ENCODE data around the gene RCBTB1. TPM values are rescaled to one million over a fixed set of nuclear protein-coding genes. Genes with fewer than 3 reads are reported as not detected.
A peak's percentile ranks its signal among the peaks of the same experiment; 100 is the strongest.

The RCBTB1 gene
- total RNA-seq, 1 donor from 2014 or later, result 22.6 TPM

DNA sequence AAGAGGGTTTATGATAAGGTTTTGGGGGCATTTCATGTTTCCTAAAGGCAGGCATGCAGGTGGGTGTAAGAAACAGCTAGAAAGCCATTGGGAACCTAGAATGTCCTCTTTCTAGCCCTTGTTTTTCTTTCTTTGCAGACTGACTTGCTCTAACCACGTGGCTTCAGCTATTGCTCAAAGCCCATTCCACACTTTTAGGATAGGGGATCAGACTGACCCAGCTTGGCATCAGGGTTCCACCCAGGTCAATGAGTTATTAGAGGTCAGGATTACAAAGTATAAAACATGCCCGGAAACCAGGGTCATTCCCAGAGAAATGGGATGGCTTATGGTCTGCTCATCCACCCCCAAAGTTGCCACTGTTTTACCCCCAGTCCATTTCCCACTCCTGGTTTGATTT, 72.8 kb downstream of the RCBTB1 start:
- Mint-ChIP-seq H3K27me3 (no peaks in the 10 kb centered on the region), H3K4me3 (no peak overlapping the region), H3K27ac (no peak overlapping the region), H3K36me3 (ENCODE audit: low read depth) (peaks cover 88% of the 10 kb centered on the region), H3K4me1 (peaks cover 2% of the 10 kb centered on the region), H3K9me3 (no peaks in the 10 kb centered on the region)
- POLR2A ChIA-PET, result interaction anchor here (2.6 kb wide), 1 partner anchor 17 kb away, joined by 15 read pairs; the partner anchor contains the start of gene PHF11
- TF ChIP-seq, protein P1, sequence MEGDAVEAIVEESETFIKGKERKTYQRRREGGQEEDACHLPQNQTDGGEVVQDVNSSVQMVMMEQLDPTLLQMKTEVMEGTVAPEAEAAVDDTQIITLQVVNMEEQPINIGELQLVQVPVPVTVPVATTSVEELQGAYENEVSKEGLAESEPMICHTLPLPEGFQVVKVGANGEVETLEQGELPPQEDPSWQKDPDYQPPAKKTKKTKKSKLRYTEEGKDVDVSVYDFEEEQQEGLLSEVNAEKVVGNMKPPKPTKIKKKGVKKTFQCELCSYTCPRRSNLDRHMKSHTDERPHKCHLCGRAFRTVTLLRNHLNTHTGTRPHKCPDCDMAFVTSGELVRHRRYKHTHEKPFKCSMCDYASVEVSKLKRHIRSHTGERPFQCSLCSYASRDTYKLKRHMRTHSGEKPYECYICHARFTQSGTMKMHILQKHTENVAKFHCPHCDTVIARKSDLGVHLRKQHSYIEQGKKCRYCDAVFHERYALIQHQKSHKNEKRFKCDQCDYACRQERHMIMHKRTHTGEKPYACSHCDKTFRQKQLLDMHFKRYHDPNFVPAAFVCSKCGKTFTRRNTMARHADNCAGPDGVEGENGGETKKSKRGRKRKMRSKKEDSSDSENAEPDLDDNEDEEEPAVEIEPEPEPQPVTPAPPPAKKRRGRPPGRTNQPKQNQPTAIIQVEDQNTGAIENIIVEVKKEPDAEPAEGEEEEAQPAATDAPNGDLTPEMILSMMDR (IDR thresholded peaks at IDR 0.05), result no peak
- CTCF ChIA-PET, result no interaction called here
- ATAC-seq (ENCODE audit: low read depth) (no peak), DNase-seq (no peak)
- intact Hi-C loops (cut with micrococcal nuclease), result no loop called here

DNA sequence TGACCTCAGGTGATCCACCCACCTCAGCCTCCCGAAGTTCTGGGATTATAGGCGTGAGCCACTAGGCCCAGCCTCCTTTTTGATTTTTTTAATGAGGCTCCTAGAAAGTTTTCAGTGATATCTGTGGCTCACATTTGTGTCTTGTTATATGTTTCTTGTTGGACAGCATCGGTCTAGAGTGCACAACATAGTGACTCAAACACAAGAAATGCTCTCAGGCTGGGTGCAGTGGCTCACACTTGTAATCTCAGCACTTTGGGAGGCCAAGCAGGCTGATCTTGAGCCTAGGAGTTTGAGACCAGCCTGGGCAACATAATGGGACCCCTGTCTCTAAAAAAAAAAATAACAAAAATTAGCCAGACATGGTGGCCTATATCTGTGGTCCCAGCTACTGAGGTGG, 81.4 kb downstream of the RCBTB1 start:
- H3K4me3 Mint-ChIP-seq, result no peak overlapping the region
- ChIA-PET CTCF (interaction anchor here (1.2 kb wide), 1 partner anchor 103 kb away, joined by 3 read pairs; no protein-coding TSS in a partner anchor), POLR2A (no interaction called here)
- intact Hi-C loops (cut with micrococcal nuclease), result no loop called here
- H3K4me1 Mint-ChIP-seq, result peaks cover 15% of the 10 kb centered on the region
- H3K36me3 Mint-ChIP-seq (ENCODE audit: low read depth), result peaks cover 56% of the 10 kb centered on the region
- no peaks in the 10 kb centered on the region for H3K9me3 Mint-ChIP-seq
- H3K27me3 Mint-ChIP-seq, result no peaks in the 10 kb centered on the region
- no peak for ATAC-seq (ENCODE audit: low read depth)
- DNase-seq, result no peak
- TF ChIP-seq, protein P1 (IDR thresholded peaks at IDR 0.05), result no peak
- no peak overlapping the region for H3K27ac Mint-ChIP-seq

DNA sequence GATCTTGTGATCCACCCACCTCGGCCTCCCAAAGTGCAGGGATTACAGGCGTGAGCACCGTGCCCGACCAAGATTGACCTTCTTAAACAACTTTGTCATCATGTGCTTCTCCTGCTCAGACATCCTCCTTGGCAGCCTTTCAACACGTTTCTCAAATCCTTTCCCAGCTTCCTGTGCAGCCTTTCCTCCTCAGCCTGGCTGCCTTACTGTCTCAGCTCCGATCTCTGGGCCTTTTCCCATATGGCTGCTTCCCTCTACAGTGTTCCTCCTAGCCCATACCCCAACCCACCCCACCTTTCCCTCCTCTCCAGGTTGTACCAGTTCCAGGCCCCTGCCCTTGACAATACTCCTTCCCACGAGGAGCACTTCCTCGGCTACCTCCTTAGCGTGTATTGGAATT, 82.4 kb downstream of the RCBTB1 start:
- DNase-seq (no peak), ATAC-seq (ENCODE audit: low read depth) (no peak)
- Mint-ChIP-seq H3K27me3 (no peaks in the 10 kb centered on the region), H3K4me1 (peaks cover 22% of the 10 kb centered on the region), H3K9me3 (no peaks in the 10 kb centered on the region), H3K4me3 (no peak overlapping the region), H3K27ac (no peak overlapping the region), H3K36me3 (ENCODE audit: low read depth) (peaks cover 59% of the 10 kb centered on the region)
- intact Hi-C loops (cut with micrococcal nuclease), result no loop called here
- ChIA-PET POLR2A (no interaction called here), CTCF (interaction anchor here (1.2 kb wide), 1 partner anchor 104 kb away, joined by 3 read pairs; no protein-coding TSS in a partner anchor)
- TF ChIP-seq, protein P1 (IDR thresholded peaks at IDR 0.05), result no peak

DNA sequence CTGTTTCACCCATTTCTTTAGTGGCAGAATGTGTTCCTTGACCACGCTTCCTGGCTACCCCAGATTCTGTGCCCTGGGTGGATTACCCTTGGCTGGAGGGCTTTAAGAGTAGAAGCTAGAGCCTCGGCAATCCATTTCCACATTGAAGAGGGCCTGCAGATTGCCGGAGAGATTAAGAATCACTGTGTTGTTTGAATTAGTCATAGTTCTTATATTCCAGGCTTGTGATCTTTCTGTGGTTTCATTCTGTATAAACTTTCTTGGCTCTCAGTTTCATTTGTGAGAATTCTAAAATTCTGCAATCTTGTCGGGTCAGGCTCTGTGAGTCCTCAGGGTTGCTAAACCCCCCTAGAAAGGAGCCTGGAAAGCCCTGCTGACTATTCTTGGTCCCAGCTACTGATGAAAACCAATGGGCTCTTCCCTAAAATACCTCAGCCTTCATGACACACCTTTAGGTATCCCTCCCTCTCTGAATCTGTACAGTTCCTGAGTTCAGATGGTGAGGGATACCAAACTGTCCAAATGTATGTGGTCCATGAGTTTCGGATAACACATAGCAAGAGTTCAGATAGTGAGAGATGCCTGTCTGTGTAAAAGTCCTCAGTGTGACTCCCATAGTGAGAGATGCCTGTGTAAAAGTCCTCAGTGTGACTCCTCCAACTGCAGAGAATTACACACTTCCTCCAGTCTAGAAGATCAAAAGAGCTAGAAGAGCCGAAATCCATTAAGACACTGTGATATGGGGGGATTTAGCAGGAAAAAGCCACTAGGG, 85.3 kb downstream of the RCBTB1 start:
- TF ChIP-seq, protein P1 (IDR thresholded peaks at IDR 0.05), result no peak
- ChIA-PET POLR2A (interaction anchor here (0.5 to 1.0 kb wide), 3 partner anchors 40 to 1558 kb away, joined by 4 to 15 read pairs (median 4); no protein-coding TSS in a partner anchor), CTCF (no interaction called here)
- intact Hi-C loops (cut with micrococcal nuclease), result no loop called here
- no peaks in the 10 kb centered on the region for H3K27me3 Mint-ChIP-seq
- no peak overlapping the region for H3K4me3 Mint-ChIP-seq
- H3K4me1 Mint-ChIP-seq, result peaks cover 42% of the 10 kb centered on the region
- ATAC-seq (ENCODE audit: low read depth), result no peak
- DNase-seq, result no peak
- H3K27ac Mint-ChIP-seq, result peak overlapping the region; percentile 37
- H3K36me3 Mint-ChIP-seq (ENCODE audit: low read depth), result peaks cover 59% of the 10 kb centered on the region
- no peaks in the 10 kb centered on the region for H3K9me3 Mint-ChIP-seq

DNA sequence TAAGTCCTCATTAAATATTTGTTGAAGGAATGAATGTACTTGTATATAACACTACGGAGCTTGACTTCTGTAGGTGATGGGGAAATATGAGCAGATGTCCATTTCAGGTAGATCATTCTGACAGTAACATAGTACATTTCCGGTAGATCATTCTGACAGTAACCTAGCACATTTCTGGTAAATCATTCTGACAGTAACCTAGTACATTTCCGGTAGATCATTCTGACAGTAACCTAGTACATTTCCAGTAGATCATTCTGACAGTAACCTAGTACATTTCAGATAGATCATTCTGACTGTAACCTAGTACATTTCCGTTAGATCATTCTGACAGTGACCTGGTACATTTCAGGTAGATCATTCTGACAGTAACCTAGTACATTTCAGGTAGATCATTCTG, 87.2 kb downstream of the RCBTB1 start:
- peak overlapping the region; percentile 1 for H3K27ac Mint-ChIP-seq
- TF ChIP-seq, protein P1 (IDR thresholded peaks at IDR 0.05), result no peak
- no peak for ATAC-seq (ENCODE audit: low read depth)
- H3K9me3 Mint-ChIP-seq, result no peaks in the 10 kb centered on the region
- peaks cover 54% of the 10 kb centered on the region for H3K36me3 Mint-ChIP-seq (ENCODE audit: low read depth)
- peaks cover 46% of the 10 kb centered on the region for H3K4me1 Mint-ChIP-seq
- intact Hi-C loops (cut with micrococcal nuclease), result no loop called here
- no peak overlapping the region for H3K4me3 Mint-ChIP-seq
- no peaks in the 10 kb centered on the region for H3K27me3 Mint-ChIP-seq
- ChIA-PET CTCF (no interaction called here), POLR2A (no interaction called here)
- no peak for DNase-seq
